ENCODE measurements around the gene IGF2BP2. TPM values are rescaled to one million over a fixed set of nuclear protein-coding genes. Genes with fewer than 3 reads are reported as not detected.
"Not testable (repeated sequence)": the region's sequence is repeated elsewhere in the genome, so short reads cannot be mapped to it uniquely, and the experiment has no call there.

The IGF2BP2 gene
- total and polyA plus RNA-seq, 2 donors from 2014 or later = 7.7 to 26.9 TPM

- Histone ChIP-seq H3K9ac (ENCODE audit: low read length in 3 of 3) (no peak overlapping the region), H3K36me3 (ENCODE audit: control insufficient read depth in 2 of 3, insufficient read depth in 3 of 3, low read length in 3 of 3) (no peaks in the 10 kb centered on the region), H3K4me1 (ENCODE audit: control insufficient read depth in 2 of 3, insufficient read depth in 2 of 3, low read depth in 1 of 3, low read length in 3 of 3) (peaks cover 0 to 3% (median 0%) of the 10 kb centered on the region in 3 donors), H3K9me3 (ENCODE audit: control insufficient read depth in 2 of 3, insufficient read depth in 1 of 3, low read length in 3 of 3) (no peaks in the 10 kb centered on the region), H3K27ac (ENCODE audit: low read depth in 2 of 2, low read length in 2 of 2) (no peak overlapping the region), H3K4me3 (ENCODE audit: low read length in 3 of 3) (no peak overlapping the region), H3K27me3 (ENCODE audit: control insufficient read depth, insufficient read depth, low read length) (no peaks in the 10 kb centered on the region)
- no peak for TF ChIP-seq CTCF (IDR thresholded peaks at IDR 0.05; ENCODE audit: borderline replicate concordance, extremely low read depth, insufficient read depth)
- FAIRE-seq = no peak
- intact Hi-C loops (cut with DNase I) = no loop called here
- DNase-seq = no peak
These were observed 36.5 kb downstream of the IGF2BP2 start for GRCh38 chr3:185788292-185788691.

GRCh38 chr3:185786956-185787877 lies 37.6 kb downstream of the IGF2BP2 start:
- no peak for FAIRE-seq
- no peak overlapping the region for H3K9ac ChIP-seq (ENCODE audit: low read length in 3 of 3)

GRCh38 chr3:185786258-185786657 lies 38.6 kb downstream of the IGF2BP2 start:
- H3K36me3 ChIP-seq (ENCODE audit: control insufficient read depth in 2 of 3, insufficient read depth in 3 of 3, low read length in 3 of 3); intact Hi-C loops (cut with DNase I); FAIRE-seq; H3K4me1 ChIP-seq (ENCODE audit: control insufficient read depth in 2 of 3, insufficient read depth in 2 of 3, low read depth in 1 of 3, low read length in 3 of 3); H3K27me3 ChIP-seq (ENCODE audit: control insufficient read depth, insufficient read depth, low read length); H3K9ac ChIP-seq (ENCODE audit: low read length in 3 of 3); H3K9me3 ChIP-seq (ENCODE audit: control insufficient read depth in 2 of 3, insufficient read depth in 1 of 3, low read length in 3 of 3); H3K4me3 ChIP-seq (ENCODE audit: low read length in 3 of 3): not testable (repeated sequence)
- DNase-seq = peak in 1 of 5 donors; percentile 24
- H3K27ac ChIP-seq (ENCODE audit: low read depth in 2 of 2, low read length in 2 of 2) = peak overlapping the region in 1 of 2 donors; percentile 8

More at GRCh38 chr3:185786956-185787877, 37.6 kb downstream of the IGF2BP2 start:
- intact Hi-C loops (cut with DNase I) = no loop called here
- H3K36me3 ChIP-seq (ENCODE audit: control insufficient read depth in 2 of 3, insufficient read depth in 3 of 3, low read length in 3 of 3) = no peaks in the 10 kb centered on the region
- no peak overlapping the region for H3K27ac ChIP-seq (ENCODE audit: low read depth in 2 of 2, low read length in 2 of 2)
- DNase-seq = no peak
- no peaks in the 10 kb centered on the region for H3K27me3 ChIP-seq (ENCODE audit: control insufficient read depth, insufficient read depth, low read length)
- no peak for TF ChIP-seq CTCF (IDR thresholded peaks at IDR 0.05; ENCODE audit: borderline replicate concordance, extremely low read depth, insufficient read depth)
- peaks cover 0 to 6% (median 0%) of the 10 kb centered on the region in 3 donors for H3K4me1 ChIP-seq (ENCODE audit: control insufficient read depth in 2 of 3, insufficient read depth in 2 of 3, low read depth in 1 of 3, low read length in 3 of 3)
- no peak overlapping the region for H3K4me3 ChIP-seq (ENCODE audit: low read length in 3 of 3)
- no peaks in the 10 kb centered on the region for H3K9me3 ChIP-seq (ENCODE audit: control insufficient read depth in 2 of 3, insufficient read depth in 1 of 3, low read length in 3 of 3)

GRCh38 chr3:185784317-185784716 lies 40.5 kb downstream of the IGF2BP2 start:
- DNase-seq (no peak), FAIRE-seq (no peak)
- H3K36me3 ChIP-seq (ENCODE audit: control insufficient read depth in 2 of 3, insufficient read depth in 3 of 3, low read length in 3 of 3) = no peaks in the 10 kb centered on the region
- no peak overlapping the region for H3K9ac ChIP-seq (ENCODE audit: low read length in 3 of 3)
- H3K4me3 ChIP-seq (ENCODE audit: low read length in 3 of 3) = no peak overlapping the region
- no peak overlapping the region for H3K27ac ChIP-seq (ENCODE audit: low read depth in 2 of 2, low read length in 2 of 2)
- TF ChIP-seq CTCF (IDR thresholded peaks at IDR 0.05; ENCODE audit: borderline replicate concordance, extremely low read depth, insufficient read depth) = no peak
- peaks cover 0 to 6% (median 0%) of the 10 kb centered on the region in 3 donors for H3K4me1 ChIP-seq (ENCODE audit: control insufficient read depth in 2 of 3, insufficient read depth in 2 of 3, low read depth in 1 of 3, low read length in 3 of 3)
- no peaks in the 10 kb centered on the region for H3K27me3 ChIP-seq (ENCODE audit: control insufficient read depth, insufficient read depth, low read length)
- no peaks in the 10 kb centered on the region for H3K9me3 ChIP-seq (ENCODE audit: control insufficient read depth in 2 of 3, insufficient read depth in 1 of 3, low read length in 3 of 3)
- intact Hi-C loops (cut with DNase I) = no loop called here

All from kidney (tissue), 14 donors.